ENCODE measurements around the gene JAM3.

The JAM3 gene

GRCh38 chr11:134068829-134069425, at the start of gene JAM3:
JAM3 (plus strand) TSS chr11:134069072; CDS start chr11:134069084, 12 bp downstream.
- peak; percentile 67 to 93 for DNase-seq

- DNase-seq: peak; percentile 48 to 74
Observed at GRCh38 chr11:134019500-134019899, 49.4 kb upstream of the JAM3 start.

GRCh38 chr11:134020598-134020997, 48.3 kb upstream of the JAM3 start:
- DNase-seq: no peak

DNA sequence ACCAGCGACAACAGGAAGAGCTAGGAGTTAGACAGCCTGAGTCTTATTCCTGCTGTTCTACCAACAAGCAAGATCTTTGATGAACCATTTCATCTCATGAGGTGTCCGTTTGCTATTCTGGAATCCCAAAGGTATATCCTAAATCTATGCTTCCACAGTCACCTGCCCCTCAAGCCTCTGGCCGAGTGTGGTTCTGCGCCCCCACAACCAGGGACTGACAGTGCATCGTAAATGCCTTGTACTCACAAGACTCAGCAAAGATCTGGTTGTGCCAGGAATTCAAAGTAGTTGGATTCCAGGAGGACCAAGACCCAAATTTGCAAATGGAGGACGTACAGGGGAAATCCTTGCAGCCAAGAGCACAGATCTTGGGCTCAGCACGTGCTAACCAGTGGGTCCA, 47.5 kb upstream of the JAM3 start:
- no peak for DNase-seq

GRCh38 chr11:134022748-134023147, 46.1 kb upstream of the JAM3 start:
- no peak for DNase-seq

DNA sequence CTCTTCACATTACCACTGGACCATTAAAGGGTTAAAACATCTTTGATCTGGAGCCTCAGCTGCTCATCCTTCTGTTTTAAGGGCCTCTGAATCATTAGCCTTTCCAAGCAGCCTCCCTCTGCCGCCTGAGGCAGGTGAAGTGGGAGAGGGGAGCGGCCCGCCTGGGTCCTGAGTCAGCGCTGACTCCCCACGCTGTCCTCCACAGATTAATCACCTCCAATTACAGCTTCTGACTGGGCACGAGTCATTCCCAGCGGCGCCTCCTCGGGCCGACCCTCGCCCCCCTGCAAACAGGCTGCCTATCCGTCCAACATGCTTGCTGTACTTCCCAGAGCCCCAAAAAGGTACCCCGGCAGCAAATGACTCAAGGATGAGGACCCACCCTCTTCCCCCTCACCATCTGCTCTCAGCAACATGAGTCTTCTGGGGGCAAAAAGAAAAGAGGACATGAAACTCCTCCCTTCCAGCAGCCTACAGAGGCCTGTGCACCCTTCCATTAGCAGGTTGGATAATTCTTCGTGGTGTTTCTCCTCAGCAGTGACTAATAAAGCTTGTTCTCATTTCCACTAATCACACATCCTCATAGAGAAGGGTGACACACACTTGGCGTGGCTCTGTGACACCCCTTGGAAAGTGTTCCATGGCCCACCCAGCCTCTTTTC, 44.3 kb upstream of the JAM3 start:
- no peak for DNase-seq

DNA sequence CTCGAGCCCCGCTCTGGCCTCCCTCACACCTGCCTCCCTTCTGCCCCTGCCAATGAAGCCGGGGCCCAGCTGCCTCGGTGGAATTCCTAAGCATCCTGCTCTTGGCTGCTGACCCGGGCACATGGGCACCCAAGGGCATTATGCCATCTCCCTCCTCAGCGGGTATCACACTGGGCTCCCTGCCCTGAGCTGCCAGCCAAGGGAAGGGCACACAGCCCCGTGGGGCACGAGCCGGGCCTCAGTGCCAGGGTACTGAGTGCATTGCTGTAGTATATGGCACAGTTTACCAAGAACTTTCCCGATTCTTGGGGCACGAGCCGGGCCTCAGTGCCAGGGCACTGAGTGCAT, 43.8 kb upstream of the JAM3 start:
- DNase-seq: no peak

- DNase-seq: no peak
Observed at GRCh38 chr11:134026655-134027343, 42.1 kb upstream of the JAM3 start.

- DNase-seq: no peak
Observed at GRCh38 chr11:134027671-134028070, 41.2 kb upstream of the JAM3 start.

DNA sequence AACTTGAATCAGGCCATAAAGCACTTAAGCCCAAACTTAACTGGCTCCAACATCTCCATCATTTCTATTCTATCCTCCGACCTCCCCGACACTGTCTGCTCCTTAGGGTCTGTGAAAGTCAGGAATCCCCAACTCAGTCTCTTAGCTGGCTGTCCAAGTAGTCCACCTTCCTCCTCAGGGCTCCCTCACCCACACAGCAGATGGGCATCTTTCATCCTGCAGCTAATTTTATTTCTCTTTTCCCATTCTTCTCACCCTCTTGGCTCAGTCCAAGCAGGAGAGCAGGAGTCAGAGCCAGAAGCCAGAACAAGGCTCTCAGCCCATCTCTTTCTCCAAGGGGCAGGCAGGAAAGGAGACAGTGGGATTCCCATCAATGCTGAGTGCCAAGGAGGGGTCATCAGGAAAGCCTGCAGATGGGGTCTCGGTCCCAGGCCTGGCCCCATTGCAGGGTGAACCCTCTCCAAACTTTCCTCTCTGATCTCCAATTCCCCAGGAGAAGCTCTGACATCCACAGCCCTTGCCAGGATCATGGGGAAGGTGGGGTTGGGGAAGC, 40.4 kb upstream of the JAM3 start:
- DNase-seq: no peak

GRCh38 chr11:134030853-134031252, 38.0 kb upstream of the JAM3 start:
- DNase-seq: no peak

GRCh38 chr11:134032043-134032442, 36.8 kb upstream of the JAM3 start:
- DNase-seq: no peak

- peak; percentile 34 to 73 for DNase-seq
Observed at GRCh38 chr11:134032501-134033091, 36.3 kb upstream of the JAM3 start.

DNA sequence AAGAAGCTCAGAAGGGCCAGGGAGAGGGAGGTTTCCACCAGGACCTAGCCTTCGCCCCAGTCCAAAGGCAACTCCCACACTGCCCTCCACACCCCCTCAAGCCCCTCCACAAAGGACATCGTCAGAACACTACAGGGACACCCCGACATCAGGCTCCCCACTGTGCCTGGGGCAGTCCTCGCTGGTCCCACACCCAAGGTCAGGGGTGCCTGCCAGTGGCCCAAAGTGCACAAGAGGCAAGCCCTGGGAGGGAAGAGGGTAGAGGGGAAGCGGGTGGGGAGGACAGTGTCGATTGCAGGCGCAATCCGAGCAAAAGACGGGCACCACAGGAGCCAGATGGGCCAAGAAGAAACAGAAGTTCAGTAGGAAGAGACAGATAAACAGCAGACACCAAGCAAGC, 35.6 kb upstream of the JAM3 start:
- DNase-seq: no peak

GRCh38 chr11:134033696-134034491, 35.0 kb upstream of the JAM3 start:
- DNase-seq: peak; percentile 72 to 91

- DNase-seq: no peak
Observed at GRCh38 chr11:134034496-134035381, 34.1 kb upstream of the JAM3 start.

DNA sequence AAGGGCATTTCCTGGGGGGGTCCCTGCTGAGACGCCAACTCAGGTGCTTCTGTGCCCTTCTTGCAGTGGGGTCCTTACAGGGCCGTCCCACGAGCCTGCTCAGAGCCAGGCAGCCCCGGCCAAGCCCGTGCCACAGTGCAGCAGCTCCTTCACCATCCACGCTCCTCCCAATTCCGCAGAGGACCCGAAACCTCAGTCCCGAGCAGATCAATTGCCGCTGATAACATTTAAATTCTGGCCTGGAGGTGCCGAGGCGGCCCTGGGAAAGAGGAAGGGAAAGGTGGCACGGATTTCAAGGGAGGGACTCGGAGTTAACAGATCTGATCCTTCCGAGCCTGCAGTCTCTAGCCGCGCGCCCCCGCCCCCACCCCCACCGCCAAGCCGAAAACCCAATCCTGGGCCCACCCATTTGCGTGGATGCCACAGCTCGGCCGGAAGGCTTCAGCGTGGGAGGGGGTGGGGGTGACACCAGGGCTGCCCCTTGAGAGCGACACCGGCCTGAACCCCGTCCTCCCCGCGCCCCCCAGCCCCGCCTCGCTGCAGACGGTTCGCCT, 32.3 kb upstream of the JAM3 start:
- DNase-seq: no peak

- peak; percentile 47 to 50 for DNase-seq
Observed at GRCh38 chr11:134037046-134037908, 31.6 kb upstream of the JAM3 start.

DNA sequence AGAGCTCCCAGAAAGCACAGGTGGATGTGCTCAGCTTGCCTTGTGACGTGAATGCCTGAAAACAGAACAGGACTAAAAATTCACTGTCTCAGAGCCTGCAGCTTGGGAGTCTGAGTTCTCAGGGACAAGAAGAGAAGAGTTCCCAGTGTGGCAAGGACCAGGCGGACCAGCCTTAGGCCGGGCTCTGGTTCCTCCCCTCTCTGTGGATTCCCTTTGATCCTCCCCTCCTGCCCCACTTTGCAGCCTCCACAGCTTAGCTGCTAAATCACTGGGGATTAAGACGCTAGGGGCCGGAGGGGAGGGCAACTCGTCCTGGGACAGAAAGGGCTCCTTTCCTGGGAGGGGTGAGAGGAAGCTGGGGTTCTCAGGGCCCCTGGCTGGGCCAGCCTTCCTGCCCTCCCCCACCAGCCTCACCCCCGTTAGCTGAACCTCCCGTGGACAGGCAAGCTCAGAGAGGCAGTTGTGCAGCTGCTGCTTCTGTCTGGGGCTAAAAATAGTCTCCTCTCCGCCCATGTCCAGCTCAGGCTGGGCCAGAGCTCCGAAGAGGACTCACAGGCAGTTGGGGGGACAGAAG, 29.9 kb upstream of the JAM3 start:
- no peak for DNase-seq

Measured in NCI-H187 (cell line).